ENCODE measurements around the gene HS3ST6. TPM values are rescaled to one million over a fixed set of nuclear protein-coding genes. Genes with fewer than 3 reads are reported as not detected.

HS3ST6 gene
- total and polyA plus RNA-seq, 2 donors (not counting 3 experiments of a cell fraction or from before 2014, with no cell fraction given): not detected

DNA sequence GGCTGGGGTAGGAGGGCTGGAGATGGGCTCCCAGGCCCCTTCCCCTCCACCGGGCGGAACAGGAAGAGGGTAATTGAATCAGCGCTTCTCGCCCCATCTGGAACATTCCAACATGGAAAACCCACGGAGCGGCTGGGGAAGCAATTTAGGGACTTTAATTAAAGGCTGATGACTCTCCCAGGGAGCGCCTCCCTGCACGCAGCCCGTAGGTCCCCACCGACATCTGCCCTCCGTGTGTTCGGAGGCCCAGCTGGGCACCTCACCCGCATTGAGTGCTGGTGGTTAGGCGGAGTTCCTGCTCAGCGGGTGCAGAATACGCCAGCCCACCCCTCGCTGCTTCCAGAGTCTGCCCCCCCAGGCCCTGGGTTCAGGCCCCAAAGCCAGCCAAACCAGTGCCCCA, 10.0 kb downstream of the HS3ST6 start:
- ChIA-PET POLR2A (no interaction called here), CTCF (interaction anchor here (0.8 to 0.9 kb wide), 2 partner anchors 15 to 21 kb away, joined by 3 to 4 read pairs; no protein-coding TSS in a partner anchor)
- Histone ChIP-seq H3K27ac (ENCODE audit: insufficient read depth, low read depth, low read length) (no peak overlapping the region), H2AFZ (ENCODE audit: low read depth, low read length) (no peak overlapping the region), H3K27me3 (ENCODE audit: control insufficient read depth in 2 of 2, insufficient read depth in 2 of 2, low read length in 2 of 2) (peaks cover 5 to 6% of the 10 kb centered on the region in 2 experiments), H3K36me3 (ENCODE audit: control insufficient read depth in 2 of 2, extremely low read depth in 1 of 2, insufficient read depth in 2 of 2, low read length in 2 of 2) (no peaks in the 10 kb centered on the region), H3K79me2 (ENCODE audit: control insufficient read depth, insufficient read depth, low read length) (no peaks in the 10 kb centered on the region), H3K9me1 (replicated peaks; ENCODE audit: control insufficient read depth, extremely low read depth, insufficient read depth, low read length) (no peaks in the 10 kb centered on the region), H3K9ac (replicated peaks; ENCODE audit: extremely low read depth, insufficient read depth, low read length) (no peak overlapping the region), H3K4me3 (replicated peaks in 1 of 3; ENCODE audit: insufficient read depth in 1 of 3, low read depth in 1 of 3, low read length in 3 of 3) (no peak overlapping the region), H3K4me2 (ENCODE audit: insufficient read depth, low read length) (no peak overlapping the region), H3K4me1 (ENCODE audit: control insufficient read depth, extremely low read depth, insufficient read depth, low read length) (no peaks in the 10 kb centered on the region), H3K9me3 (replicated peaks; ENCODE audit: control insufficient read depth, insufficient read depth, low read length) (no peaks in the 10 kb centered on the region), H4K20me1 (replicated peaks; ENCODE audit: control insufficient read depth, extremely low read depth, insufficient read depth, low read length) (no peaks in the 10 kb centered on the region)
- dilution Hi-C loops (cut with MboI; ENCODE audit: extremely low pct_ligation_motif_present, low sequenced_read_pairs) (no loop called here), intact Hi-C loops (cut with micrococcal nuclease) (no loop called here)
- TF ChIP-seq EZH2 (IDR thresholded peaks at IDR 0.05; ENCODE audit: borderline replicate concordance, low read depth, low read length, severe bottlenecking): no peak
- TF ChIP-seq, protein P1, sequence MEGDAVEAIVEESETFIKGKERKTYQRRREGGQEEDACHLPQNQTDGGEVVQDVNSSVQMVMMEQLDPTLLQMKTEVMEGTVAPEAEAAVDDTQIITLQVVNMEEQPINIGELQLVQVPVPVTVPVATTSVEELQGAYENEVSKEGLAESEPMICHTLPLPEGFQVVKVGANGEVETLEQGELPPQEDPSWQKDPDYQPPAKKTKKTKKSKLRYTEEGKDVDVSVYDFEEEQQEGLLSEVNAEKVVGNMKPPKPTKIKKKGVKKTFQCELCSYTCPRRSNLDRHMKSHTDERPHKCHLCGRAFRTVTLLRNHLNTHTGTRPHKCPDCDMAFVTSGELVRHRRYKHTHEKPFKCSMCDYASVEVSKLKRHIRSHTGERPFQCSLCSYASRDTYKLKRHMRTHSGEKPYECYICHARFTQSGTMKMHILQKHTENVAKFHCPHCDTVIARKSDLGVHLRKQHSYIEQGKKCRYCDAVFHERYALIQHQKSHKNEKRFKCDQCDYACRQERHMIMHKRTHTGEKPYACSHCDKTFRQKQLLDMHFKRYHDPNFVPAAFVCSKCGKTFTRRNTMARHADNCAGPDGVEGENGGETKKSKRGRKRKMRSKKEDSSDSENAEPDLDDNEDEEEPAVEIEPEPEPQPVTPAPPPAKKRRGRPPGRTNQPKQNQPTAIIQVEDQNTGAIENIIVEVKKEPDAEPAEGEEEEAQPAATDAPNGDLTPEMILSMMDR (IDR thresholded peaks at IDR 0.05; ENCODE audit: extremely low read depth in 1 of 2, insufficient read depth in 1 of 2, low read depth in 1 of 2, low read length in 2 of 2): no peak
- TF ChIP-seq FOS (IDR thresholded peaks at IDR 0.05; ENCODE audit: borderline replicate concordance, insufficient read depth, low read length): no peak
- TF ChIP-seq JUN (IDR thresholded peaks at IDR 0.05; ENCODE audit: borderline replicate concordance, insufficient read depth, insufficient read length, low read depth): no peak
- TF ChIP-seq MYC (IDR thresholded peaks at IDR 0.05; ENCODE audit: low read depth, low read length): no peak
- BruUV-seq (replicated peaks): no TSS peak
- no peak for DNase-seq (ENCODE audit: low read depth, low spot score)
- no peak for FAIRE-seq
